MM.1S (cell line): Measurements from ENCODE around the gene GARNL3.

Experiments
- CTCF ChIP-seq: fragments of 300-600 bp; sonication (generic); IDR thresholded peaks from 2 replicates; pipeline ENCODE4 v1.5.1; 2016; ENCODE audit warnings: antibody characterized with exemption, low read length, mixed read lengths
- EZH2 ChIP-seq: fragments of 300-600 bp; sonication (generic); optimal IDR thresholded peaks from 2 replicates; pipeline ENCODE3; 2017; ENCODE audit warnings: low read depth, mild to moderate bottlenecking, antibody characterized with exemption, low read length, mixed read lengths
- EZH2phosphoT487 ChIP-seq: fragments of 300-600 bp; sonication (generic); IDR thresholded peaks from 2 replicates; pipeline ENCODE4 v1.6.1; 2018; ENCODE audit warnings: antibody characterized with exemption, low read length

- TF ChIP-seq CTCF = no peak
- TF ChIP-seq EZH2phosphoT487 = no peak
- TF ChIP-seq EZH2 = no peak
Observed at GRCh38 chr9:127216210-127216887, 48.2 kb upstream of the GARNL3 start.
